HepG2 (cell line): ENCODE measurements around the gene STX5. TPM values are rescaled to one million over a fixed set of nuclear protein-coding genes. Genes with fewer than 3 reads are reported as not detected.
A peak's percentile ranks its signal among the peaks of the same experiment; 100 is the strongest.

Experiments used
- FOXA1 ChIP-seq, 2 experiments: fragments of 450-650 bp in 1 of 2; sonication (generic) in 1 of 2; formaldehyde crosslinking in 1 of 2; IDR thresholded peaks; 2 replicates each; pipeline versions ENCODE4 v1.4.0 to v1.6.1; 2016 to 2020; ENCODE audit warnings: missing genetic modification reagents in 1 of 2
- HNF4G ChIP-seq, 2 experiments: sonication (generic) in 1 of 2; formaldehyde crosslinking in 1 of 2; IDR thresholded peaks; 2 replicates each; pipeline versions ENCODE4 v1.4.0 to v1.6.1; 2011 to 2020; ENCODE audit warnings: borderline replicate concordance in 2 of 2, low read depth in 2 of 2, mild to moderate bottlenecking in 2 of 2, low read length in 1 of 2, missing genetic modification reagents in 1 of 2, moderate library complexity in 1 of 2
- JARID2 ChIP-seq: sonication (generic); formaldehyde crosslinking; IDR thresholded peaks from 2 replicates; pipeline ENCODE4 v1.8.1; 2023; ENCODE audit warnings: missing genetic modification reagents, inconsistent platforms; ENCODE audit not compliant: insufficient replicate concordance
- MED1 ChIP-seq: sonication (generic); formaldehyde crosslinking; IDR thresholded peaks from 2 replicates; pipeline ENCODE4 v1.4.0; 2020; ENCODE audit warnings: missing genetic modification reagents
- PHB2 ChIP-seq: fragments of 450-650 bp; IDR thresholded peaks from 2 replicates; pipeline ENCODE4 v1.6.1; 2018; ENCODE audit not compliant: partially characterized antibody
- POLR2A ChIP-seq, 2 experiments: IDR thresholded peaks; 2 replicates each; pipeline ENCODE4 v1.6.1; 2011; ENCODE audit warnings: low read depth in 2 of 2, low read length in 2 of 2, mild to moderate bottlenecking in 1 of 2, moderate library complexity in 1 of 2; ENCODE audit not compliant: insufficient read depth in 1 of 2
- SNRNP70 ChIP-seq: fragments of 200-400 bp; formaldehyde crosslinking; IDR thresholded peaks from 2 replicates; pipeline ENCODE4 v1.6.1; 2017; ENCODE audit warnings: mild to moderate bottlenecking, low read depth, low read length, moderate library complexity
- SOX5 ChIP-seq: IDR thresholded peaks from 2 replicates; pipeline ENCODE4 v1.6.1; 2016; ENCODE audit warnings: borderline replicate concordance
- TBX2 ChIP-seq: sonication (generic); formaldehyde crosslinking; IDR thresholded peaks from 2 replicates; pipeline ENCODE4 v1.5.0; 2020; ENCODE audit warnings: missing genetic modification reagents, mild to moderate bottlenecking, borderline replicate concordance
- TP53 ChIP-seq: sonication (generic); formaldehyde crosslinking; conservative IDR thresholded peaks from 2 replicates; pipeline ENCODE4 v1.4.0; 2020; ENCODE audit warnings: missing genetic modification reagents
- ZNF124 ChIP-seq: sonication (generic); formaldehyde crosslinking; IDR thresholded peaks from 2 replicates; pipeline ENCODE4 v1.4.0; 2020; ENCODE audit warnings: missing genetic modification reagents
- ZNF883 ChIP-seq: sonication (generic); formaldehyde crosslinking; IDR thresholded peaks from 2 replicates; pipeline ENCODE4 v1.5.1; 2020; ENCODE audit warnings: mild to moderate bottlenecking, missing genetic modification reagents; ENCODE audit errors: not compliant biosample characterization
- ZSCAN9 ChIP-seq: IDR thresholded peaks from 2 replicates; pipeline ENCODE4 v1.6.1; 2016; ENCODE audit warnings: borderline replicate concordance
- polyA plus RNA-seq, 8 experiments: library from polyadenylated mRNA; depleted of rRNA in 3 of 8; stranded (reverse) in 7 of 8; unstranded in 1 of 8; fragments of >200 nt; fragmentation: Illumina TruSeq in 4 of 8; extraction: Trizol in 4 of 8; gene quantifications; 2 replicates each; pipeline versions ENCODE4 v1.2.1 to v1.2.3, GENCODE V29; 2011 to 2016; ENCODE audit warnings: low read depth in 4 of 8, missing spikeins in 1 of 8, mixed read lengths in 1 of 8; ENCODE audit not compliant: insufficient read depth in 1 of 8
- total RNA-seq, 5 experiments: library from RNA; depleted of rRNA; stranded (reverse); fragments of >200 nt; fragmentation: Illumina TruSeq; extraction: Trizol; gene quantifications; 2 replicates each; pipeline ENCODE4 v1.2.3, GENCODE V29; 2016; ENCODE audit warnings: low read depth in 1 of 5
- TF ChIP-seq, protein P1 (sequence below): sonication (generic); formaldehyde crosslinking; IDR thresholded peaks from 2 replicates; pipeline ENCODE4 v1.4.0; 2020; ENCODE audit warnings: missing genetic modification reagents, borderline replicate concordance
- TF ChIP-seq, protein P2 (sequence below): sonication (generic); IDR thresholded peaks from 2 replicates; pipeline ENCODE4 v1.6.1; 2016; ENCODE audit warnings: low read depth, borderline replicate concordance
- TF ChIP-seq, protein P3 (sequence below): IDR thresholded peaks from 2 replicates; pipeline ENCODE4 v1.6.1; 2016; ENCODE audit warnings: low read depth, missing genetic modification reagents, missing compliant biosample characterization
- TF ChIP-seq, protein P4 (sequence below): sonication (generic); formaldehyde crosslinking; IDR thresholded peaks from 2 replicates; pipeline ENCODE4 v1.9.0; 2022; ENCODE audit warnings: missing genetic modification reagents, mild to moderate bottlenecking, borderline replicate concordance

STX5 gene
- total and polyA plus RNA-seq, 2 of the 13 experiments (the other 11 are each of a cell fraction or from before 2014, with no cell fraction given) = 26.9 to 30.0 TPM

DNA sequence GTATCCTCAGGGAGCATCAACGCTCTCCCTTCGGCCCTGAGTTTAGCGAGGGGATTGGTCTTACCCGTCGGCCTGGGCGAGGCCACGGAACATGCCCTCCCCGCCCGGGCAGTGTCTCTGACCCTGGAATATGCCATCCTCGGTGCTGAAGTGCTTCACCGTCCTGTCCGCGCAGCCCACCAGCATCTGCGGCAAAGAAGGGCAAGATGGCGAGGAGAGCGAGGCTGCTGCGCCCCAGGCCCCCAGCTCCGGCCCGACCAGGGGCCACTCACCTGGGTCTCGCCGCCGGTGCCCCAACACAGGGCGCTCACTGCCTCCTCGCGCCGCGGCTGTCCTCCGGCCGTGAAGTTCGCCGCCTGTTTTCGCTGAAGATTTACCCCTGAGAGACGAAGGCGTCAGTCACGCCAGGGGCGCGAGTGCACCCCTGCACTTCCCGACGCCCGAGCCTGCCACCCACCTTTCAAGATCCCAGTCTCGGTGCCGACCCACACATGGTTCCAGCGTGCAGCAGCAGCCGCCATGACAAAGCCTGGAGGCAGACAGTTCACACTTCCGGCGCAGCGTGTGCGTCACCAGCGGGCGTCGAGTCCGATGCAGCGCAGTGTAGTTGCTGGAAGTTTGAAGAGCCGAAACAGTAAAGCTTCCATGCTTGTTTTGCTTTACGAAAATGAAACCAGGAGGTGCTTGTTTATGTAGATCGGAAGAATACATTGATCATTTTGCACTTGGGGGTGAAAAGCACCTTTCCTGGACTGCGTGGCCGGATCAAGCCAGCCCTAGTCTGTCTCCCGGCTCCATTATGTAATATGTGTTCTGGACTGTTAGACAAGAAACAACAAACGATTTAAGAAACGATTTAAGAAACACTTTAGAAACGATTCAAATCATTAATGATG, 7.4 kb upstream of the STX5 start, which contains the start of gene WDR74 (continued):
- TF ChIP-seq FOXA1 (IDR thresholded peaks at IDR 0.05) (no peak), FOXA1 (CRISPR knock-in tag; IDR thresholded peaks at IDR 0.05) (peak; percentile 40), HNF4G (IDR thresholded peaks at IDR 0.05; ENCODE audit: borderline replicate concordance, low read depth, low read length) (no peak), HNF4G (CRISPR knock-in tag; IDR thresholded peaks at IDR 0.05; ENCODE audit: borderline replicate concordance, low read depth) (0 out of 2 replicates have a peak, but pooled peaks have one; percentile 69), MED1 (CRISPR knock-in tag) (peak; percentile 88), ZNF883 (CRISPR knock-in tag) (no peak), ZNF124 (CRISPR knock-in tag) (peak; percentile 89; the same call in 1 of the 2 replicates), PHB2 (no peak), POLR2A (IDR thresholded peaks at IDR 0.05; ENCODE audit: insufficient read depth in 1 of 2, low read depth in 2 of 2, low read length in 2 of 2) (peak; percentile 90 to 94), ZSCAN9 (CRISPR knock-in tag) (peak; percentile 80; the same call in 1 of the 2 replicates), SOX5 (CRISPR knock-in tag) (peak; percentile 44; the same call in 1 of the 2 replicates), TBX2 (CRISPR knock-in tag) (peak; percentile 80), JARID2 (no peak), TP53 (CRISPR knock-in tag) (no peak; the same call in 1 of the 2 replicates), SNRNP70 (no peak)
- TF ChIP-seq, protein P1, sequence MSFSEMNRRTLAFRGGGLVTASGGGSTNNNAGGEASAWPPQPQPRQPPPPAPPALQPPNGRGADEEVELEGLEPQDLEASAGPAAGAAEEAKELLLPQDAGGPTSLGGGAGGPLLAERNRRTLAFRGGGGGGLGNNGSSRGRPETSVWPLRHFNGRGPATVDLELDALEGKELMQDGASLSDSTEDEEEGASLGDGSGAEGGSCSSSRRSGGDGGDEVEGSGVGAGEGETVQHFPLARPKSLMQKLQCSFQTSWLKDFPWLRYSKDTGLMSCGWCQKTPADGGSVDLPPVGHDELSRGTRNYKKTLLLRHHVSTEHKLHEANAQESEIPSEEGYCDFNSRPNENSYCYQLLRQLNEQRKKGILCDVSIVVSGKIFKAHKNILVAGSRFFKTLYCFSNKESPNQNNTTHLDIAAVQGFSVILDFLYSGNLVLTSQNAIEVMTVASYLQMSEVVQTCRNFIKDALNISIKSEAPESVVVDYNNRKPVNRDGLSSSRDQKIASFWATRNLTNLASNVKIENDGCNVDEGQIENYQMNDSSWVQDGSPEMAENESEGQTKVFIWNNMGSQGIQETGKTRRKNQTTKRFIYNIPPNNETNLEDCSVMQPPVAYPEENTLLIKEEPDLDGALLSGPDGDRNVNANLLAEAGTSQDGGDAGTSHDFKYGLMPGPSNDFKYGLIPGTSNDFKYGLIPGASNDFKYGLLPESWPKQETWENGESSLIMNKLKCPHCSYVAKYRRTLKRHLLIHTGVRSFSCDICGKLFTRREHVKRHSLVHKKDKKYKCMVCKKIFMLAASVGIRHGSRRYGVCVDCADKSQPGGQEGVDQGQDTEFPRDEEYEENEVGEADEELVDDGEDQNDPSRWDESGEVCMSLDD = no peak; the same call in 1 of the 2 replicates
- TF ChIP-seq, protein P2, sequence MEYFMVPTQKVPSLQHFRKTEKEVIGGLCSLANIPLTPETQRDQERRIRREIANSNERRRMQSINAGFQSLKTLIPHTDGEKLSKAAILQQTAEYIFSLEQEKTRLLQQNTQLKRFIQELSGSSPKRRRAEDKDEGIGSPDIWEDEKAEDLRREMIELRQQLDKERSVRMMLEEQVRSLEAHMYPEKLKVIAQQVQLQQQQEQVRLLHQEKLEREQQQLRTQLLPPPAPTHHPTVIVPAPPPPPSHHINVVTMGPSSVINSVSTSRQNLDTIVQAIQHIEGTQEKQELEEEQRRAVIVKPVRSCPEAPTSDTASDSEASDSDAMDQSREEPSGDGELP = peak; percentile 41; the same call in 1 of the 2 replicates
- TF ChIP-seq, protein P3, sequence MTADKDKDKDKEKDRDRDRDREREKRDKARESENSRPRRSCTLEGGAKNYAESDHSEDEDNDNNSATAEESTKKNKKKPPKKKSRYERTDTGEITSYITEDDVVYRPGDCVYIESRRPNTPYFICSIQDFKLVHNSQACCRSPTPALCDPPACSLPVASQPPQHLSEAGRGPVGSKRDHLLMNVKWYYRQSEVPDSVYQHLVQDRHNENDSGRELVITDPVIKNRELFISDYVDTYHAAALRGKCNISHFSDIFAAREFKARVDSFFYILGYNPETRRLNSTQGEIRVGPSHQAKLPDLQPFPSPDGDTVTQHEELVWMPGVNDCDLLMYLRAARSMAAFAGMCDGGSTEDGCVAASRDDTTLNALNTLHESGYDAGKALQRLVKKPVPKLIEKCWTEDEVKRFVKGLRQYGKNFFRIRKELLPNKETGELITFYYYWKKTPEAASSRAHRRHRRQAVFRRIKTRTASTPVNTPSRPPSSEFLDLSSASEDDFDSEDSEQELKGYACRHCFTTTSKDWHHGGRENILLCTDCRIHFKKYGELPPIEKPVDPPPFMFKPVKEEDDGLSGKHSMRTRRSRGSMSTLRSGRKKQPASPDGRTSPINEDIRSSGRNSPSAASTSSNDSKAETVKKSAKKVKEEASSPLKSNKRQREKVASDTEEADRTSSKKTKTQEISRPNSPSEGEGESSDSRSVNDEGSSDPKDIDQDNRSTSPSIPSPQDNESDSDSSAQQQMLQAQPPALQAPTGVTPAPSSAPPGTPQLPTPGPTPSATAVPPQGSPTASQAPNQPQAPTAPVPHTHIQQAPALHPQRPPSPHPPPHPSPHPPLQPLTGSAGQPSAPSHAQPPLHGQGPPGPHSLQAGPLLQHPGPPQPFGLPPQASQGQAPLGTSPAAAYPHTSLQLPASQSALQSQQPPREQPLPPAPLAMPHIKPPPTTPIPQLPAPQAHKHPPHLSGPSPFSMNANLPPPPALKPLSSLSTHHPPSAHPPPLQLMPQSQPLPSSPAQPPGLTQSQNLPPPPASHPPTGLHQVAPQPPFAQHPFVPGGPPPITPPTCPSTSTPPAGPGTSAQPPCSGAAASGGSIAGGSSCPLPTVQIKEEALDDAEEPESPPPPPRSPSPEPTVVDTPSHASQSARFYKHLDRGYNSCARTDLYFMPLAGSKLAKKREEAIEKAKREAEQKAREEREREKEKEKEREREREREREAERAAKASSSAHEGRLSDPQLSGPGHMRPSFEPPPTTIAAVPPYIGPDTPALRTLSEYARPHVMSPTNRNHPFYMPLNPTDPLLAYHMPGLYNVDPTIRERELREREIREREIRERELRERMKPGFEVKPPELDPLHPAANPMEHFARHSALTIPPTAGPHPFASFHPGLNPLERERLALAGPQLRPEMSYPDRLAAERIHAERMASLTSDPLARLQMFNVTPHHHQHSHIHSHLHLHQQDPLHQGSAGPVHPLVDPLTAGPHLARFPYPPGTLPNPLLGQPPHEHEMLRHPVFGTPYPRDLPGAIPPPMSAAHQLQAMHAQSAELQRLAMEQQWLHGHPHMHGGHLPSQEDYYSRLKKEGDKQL = no peak
- TF ChIP-seq, protein P4, sequence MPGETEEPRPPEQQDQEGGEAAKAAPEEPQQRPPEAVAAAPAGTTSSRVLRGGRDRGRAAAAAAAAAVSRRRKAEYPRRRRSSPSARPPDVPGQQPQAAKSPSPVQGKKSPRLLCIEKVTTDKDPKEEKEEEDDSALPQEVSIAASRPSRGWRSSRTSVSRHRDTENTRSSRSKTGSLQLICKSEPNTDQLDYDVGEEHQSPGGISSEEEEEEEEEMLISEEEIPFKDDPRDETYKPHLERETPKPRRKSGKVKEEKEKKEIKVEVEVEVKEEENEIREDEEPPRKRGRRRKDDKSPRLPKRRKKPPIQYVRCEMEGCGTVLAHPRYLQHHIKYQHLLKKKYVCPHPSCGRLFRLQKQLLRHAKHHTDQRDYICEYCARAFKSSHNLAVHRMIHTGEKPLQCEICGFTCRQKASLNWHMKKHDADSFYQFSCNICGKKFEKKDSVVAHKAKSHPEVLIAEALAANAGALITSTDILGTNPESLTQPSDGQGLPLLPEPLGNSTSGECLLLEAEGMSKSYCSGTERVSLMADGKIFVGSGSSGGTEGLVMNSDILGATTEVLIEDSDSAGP (CRISPR knock-in tag) = peak; percentile 89
